ENCODE measurements around the gene EVI5. TPM values are rescaled to one million over a fixed set of nuclear protein-coding genes. Genes with fewer than 3 reads are reported as not detected.

EVI5 gene
- total and polyA plus RNA-seq, 2 experiments from 2014 or later = 24.9 to 29.0 TPM

- peaks cover 98% of the 10 kb centered on the region for H3K79me2 ChIP-seq
- no peak overlapping the region for H3K4me3 ChIP-seq
- H2AFZ ChIP-seq = no peak overlapping the region
- no peaks in the 10 kb centered on the region for H3K4me1 ChIP-seq (ENCODE audit: insufficient read depth)
- peak; percentile 8 for DNase-seq (ENCODE audit: low spot score)
- H3K9me3 ChIP-seq (ENCODE audit: low read depth) = no peaks in the 10 kb centered on the region
- H3K27ac ChIP-seq = no peak overlapping the region
- WGBS (ENCODE audit: low lambda C conversion rate, missing lambda C conversion rate) = 96% methylated on average over 19 of the region's 19 CpGs
- H3K9me2 ChIP-seq (replicated peaks; ENCODE audit: insufficient read depth) = no peaks in the 10 kb centered on the region
- no peaks in the 10 kb centered on the region for H3K27me3 ChIP-seq
- no peak for TF ChIP-seq CTCF (IDR thresholded peaks at IDR 0.05; ENCODE audit: poor library complexity)
- no peak for TF ChIP-seq EZH2phosphoT487 (IDR thresholded peaks at IDR 0.05; ENCODE audit: low read depth, severe bottlenecking, unreplicated experiment)
- TF ChIP-seq EZH2 (IDR thresholded peaks at IDR 0.05; ENCODE audit: borderline replicate concordance) = no peak
- no peak overlapping the region for H3K4me2 ChIP-seq
- H4K20me1 ChIP-seq (ENCODE audit: insufficient read depth, poor library complexity, severe bottlenecking) = peaks cover 6% of the 10 kb centered on the region
- H3K36me3 ChIP-seq (replicated peaks; ENCODE audit: insufficient read depth, low read depth) = no peaks in the 10 kb centered on the region
Observed at GRCh38 chr1:92755541-92756461, 29.1 kb downstream of the EVI5 start.

GRCh38 chr1:92754719-92755050, 30.2 kb downstream of the EVI5 start:
- Histone ChIP-seq H4K20me1 (ENCODE audit: insufficient read depth, poor library complexity, severe bottlenecking) (peaks cover 8% of the 10 kb centered on the region), H3K4me2 (no peak overlapping the region), H3K9me3 (ENCODE audit: low read depth) (no peaks in the 10 kb centered on the region), H3K4me3 (no peak overlapping the region), H3K27ac (no peak overlapping the region), H3K36me3 (replicated peaks; ENCODE audit: insufficient read depth, low read depth) (no peaks in the 10 kb centered on the region), H3K79me2 (peaks cover 98% of the 10 kb centered on the region), H2AFZ (no peak overlapping the region), H3K4me1 (ENCODE audit: insufficient read depth) (no peaks in the 10 kb centered on the region), H3K9me2 (replicated peaks; ENCODE audit: insufficient read depth) (no peaks in the 10 kb centered on the region), H3K27me3 (no peaks in the 10 kb centered on the region)
- DNase-seq (ENCODE audit: low spot score) = no peak
- WGBS (ENCODE audit: low lambda C conversion rate, missing lambda C conversion rate) = 96% methylated on average over 1 of the region's 1 CpG
- TF ChIP-seq CTCF (IDR thresholded peaks at IDR 0.05; ENCODE audit: poor library complexity) (no peak), EZH2phosphoT487 (IDR thresholded peaks at IDR 0.05; ENCODE audit: low read depth, severe bottlenecking, unreplicated experiment) (no peak), EZH2 (IDR thresholded peaks at IDR 0.05; ENCODE audit: borderline replicate concordance) (no peak)

GRCh38 chr1:92754000-92754718, 30.7 kb downstream of the EVI5 start:
- Histone ChIP-seq H3K27me3 (no peaks in the 10 kb centered on the region), H3K79me2 (peaks cover 98% of the 10 kb centered on the region), H3K36me3 (replicated peaks; ENCODE audit: insufficient read depth, low read depth) (no peaks in the 10 kb centered on the region), H4K20me1 (ENCODE audit: insufficient read depth, poor library complexity, severe bottlenecking) (peaks cover 13% of the 10 kb centered on the region), H3K4me2 (no peak overlapping the region), H3K4me3 (no peak overlapping the region), H3K27ac (no peak overlapping the region), H3K4me1 (ENCODE audit: insufficient read depth) (no peaks in the 10 kb centered on the region), H3K9me3 (ENCODE audit: low read depth) (no peaks in the 10 kb centered on the region), H3K9me2 (replicated peaks; ENCODE audit: insufficient read depth) (no peaks in the 10 kb centered on the region), H2AFZ (no peak overlapping the region)
- DNase-seq (ENCODE audit: low spot score) = no peak
- no peak for TF ChIP-seq CTCF (IDR thresholded peaks at IDR 0.05; ENCODE audit: poor library complexity)
- no peak for TF ChIP-seq EZH2phosphoT487 (IDR thresholded peaks at IDR 0.05; ENCODE audit: low read depth, severe bottlenecking, unreplicated experiment)
- no peak for TF ChIP-seq EZH2 (IDR thresholded peaks at IDR 0.05; ENCODE audit: borderline replicate concordance)
- WGBS (ENCODE audit: low lambda C conversion rate, missing lambda C conversion rate) = 95% methylated on average over 1 of the region's 1 CpG

All from hepatocyte (in vitro differentiated cells).